Measurements from ENCODE around the gene IGIP. TPM values are rescaled to one million over a fixed set of nuclear protein-coding genes. Genes with fewer than 3 reads are reported as not detected.

Gene IGIP
- total and polyA plus RNA-seq, 2 of the 8 experiments (the other 6 are each of a cell fraction or from before 2014, with no cell fraction given): 0.32 to 0.69 TPM

- H4K20me1 ChIP-seq (replicated peaks in 1 of 2; ENCODE audit: control insufficient read depth in 1 of 2, insufficient read depth in 2 of 2, low read length in 2 of 2): no peaks in the 10 kb centered on the region
- no peak overlapping the region for H3K56ac ChIP-seq (replicated peaks; ENCODE audit: insufficient read length, low read depth, low read length)
- no peak for DNase-seq (ENCODE audit: low read depth in 1 of 2, low spot score in 2 of 2)
- H4K91ac ChIP-seq (replicated peaks; ENCODE audit: insufficient read length, low read length): no peak overlapping the region
- no peak overlapping the region for H2BK5ac ChIP-seq (ENCODE audit: low read depth, low read length)
- no peak overlapping the region for H3K4ac ChIP-seq (replicated peaks; ENCODE audit: insufficient read length, low read depth, low read length)
- H4K8ac ChIP-seq (ENCODE audit: extremely low read depth, insufficient read depth, low read length): no peak overlapping the region
- H3K23me2 ChIP-seq (ENCODE audit: low read depth, low read length): peaks cover 7% of the 10 kb centered on the region; the same call in 1 of the 2 replicates
- H2BK120ac ChIP-seq (replicated peaks; ENCODE audit: low read depth, low read length): no peak overlapping the region
- ChIA-PET POLR2A (ENCODE audit: partially characterized antibody) (no interaction called here), CTCF (ENCODE audit: partially characterized antibody) (no interaction called here)
- no peak overlapping the region for H3K4me2 ChIP-seq (ENCODE audit: insufficient read depth in 1 of 2, low read depth in 2 of 2, low read length in 2 of 2)
- H2BK12ac ChIP-seq (ENCODE audit: low read depth, low read length): peak overlapping the region; percentile 46; the same call in 1 of the 2 replicates
- no peak overlapping the region for H3K9ac ChIP-seq (replicated peaks in 1 of 4; ENCODE audit: extremely low read depth in 1 of 4, low read depth in 3 of 4, low read length in 3 of 4)
- no peaks in the 10 kb centered on the region for H3K9me3 ChIP-seq (ENCODE audit: insufficient read depth in 2 of 2, low read depth in 1 of 2, low read length in 1 of 2)
- H3K36me3 ChIP-seq (ENCODE audit: control insufficient read depth in 2 of 4, insufficient read depth in 4 of 4, low read length in 3 of 4): no peaks in the 10 kb centered on the region
- no peaks in the 10 kb centered on the region for H3K79me2 ChIP-seq (ENCODE audit: control insufficient read depth in 1 of 2, insufficient read depth in 2 of 2, low read length in 2 of 2)
- no peak overlapping the region for H3K4me3 ChIP-seq (ENCODE audit: extremely low read depth in 1 of 4, insufficient read depth in 2 of 4, low read depth in 3 of 4, low read length in 4 of 4)
- no peak overlapping the region for H3K23ac ChIP-seq (ENCODE audit: insufficient read length)
- no peaks in the 10 kb centered on the region for H3K79me1 ChIP-seq (ENCODE audit: low read depth, low read length)
- 91% methylated on average over 2 of the region's 2 CpGs; no CpG with 5 or more reads in 1 of the 2 experiments for WGBS, 2 experiments (ENCODE audit: extremely low coverage in 1 of 2, insufficient coverage in 1 of 2, insufficient read length in 1 of 2, insufficient replicate concordance in 2 of 2, low coverage in 1 of 2, low lambda C conversion rate in 2 of 2, missing lambda C conversion rate in 1 of 2)
- H2AFZ ChIP-seq (ENCODE audit: low read length): no peak overlapping the region
- no peaks in the 10 kb centered on the region for H3K27me3 ChIP-seq (replicated peaks in 1 of 4; ENCODE audit: control insufficient read depth in 3 of 4, extremely low read depth in 1 of 4, insufficient read depth in 3 of 4, low read length in 3 of 4)
- H2AK5ac ChIP-seq (ENCODE audit: low read depth, low read length): no peak overlapping the region
- H3K18ac ChIP-seq (ENCODE audit: extremely low read depth, low read length): no peak overlapping the region
- H3K4me1 ChIP-seq (replicated peaks in 1 of 4; ENCODE audit: control insufficient read depth in 3 of 4, insufficient read depth in 4 of 4, low read length in 3 of 4): peaks cover 0 to 4% (median 1%) of the 10 kb centered on the region in 4 experiments; a peak in 4 of 7 replicates
- H3K27ac ChIP-seq (ENCODE audit: low read depth, low read length): no peak overlapping the region
- H3K14ac ChIP-seq (ENCODE audit: insufficient read length): no peak overlapping the region
- no peak overlapping the region for H4K5ac ChIP-seq (ENCODE audit: insufficient read length, low read depth, low read length)
- no peak for FAIRE-seq
- no peak overlapping the region for H2BK15ac ChIP-seq (ENCODE audit: low read length)
- no peak overlapping the region for H2BK20ac ChIP-seq (ENCODE audit: low read length)
- TF ChIP-seq SP2 (IDR thresholded peaks at IDR 0.05; ENCODE audit: low read length): no peak
- no peak for TF ChIP-seq CHD1 (IDR thresholded peaks at IDR 0.05; ENCODE audit: low read depth, low read length)
- TF ChIP-seq RFX5 (IDR thresholded peaks at IDR 0.05; ENCODE audit: borderline replicate concordance, low read depth, low read length): no peak
- no peak for TF ChIP-seq MAX (IDR thresholded peaks at IDR 0.05)
- no peak for TF ChIP-seq USF2 (IDR thresholded peaks at IDR 0.05; ENCODE audit: low read length)
- TF ChIP-seq ASH2L (IDR thresholded peaks at IDR 0.05; ENCODE audit: low read length): no peak
- no peak for TF ChIP-seq RNF2 (IDR thresholded peaks at IDR 0.05; ENCODE audit: borderline replicate concordance, low read depth, low read length, missing control alignments, poor library complexity, severe bottlenecking)
- no peak for TF ChIP-seq ATF3 (IDR thresholded peaks at IDR 0.05; ENCODE audit: insufficient read depth, low read depth, low read length)
- TF ChIP-seq TAF7 (optimal IDR thresholded peaks at IDR 0.05; ENCODE audit: borderline replicate concordance, low read depth, low read length): no peak
- TF ChIP-seq GABPA (IDR thresholded peaks at IDR 0.05; ENCODE audit: borderline replicate concordance, insufficient read depth, low read length): no peak
- no peak for TF ChIP-seq TAF1 (IDR thresholded peaks at IDR 0.05; ENCODE audit: low read depth, low read length)
- TF ChIP-seq HDAC2 (IDR thresholded peaks at IDR 0.05; ENCODE audit: borderline replicate concordance in 1 of 2, low read depth in 2 of 2, low read length in 2 of 2): no peak
These were observed 46.7 kb downstream of the IGIP start for GRCh38 chr5:140172483-140172882.

Data from H1 (cell line).